ENCODE measurements around the gene LYSMD4. TPM values are rescaled to one million over a fixed set of nuclear protein-coding genes. Genes with fewer than 3 reads are reported as not detected.
"Not testable (repeated sequence)": the region's sequence is repeated elsewhere in the genome, so short reads cannot be mapped to it uniquely, and the experiment has no call there.

LYSMD4 gene
- total RNA-seq = 12.4 and 20.8 TPM in 2 replicates
- polyA plus RNA-seq (2012) = 8.7 TPM

DNA sequence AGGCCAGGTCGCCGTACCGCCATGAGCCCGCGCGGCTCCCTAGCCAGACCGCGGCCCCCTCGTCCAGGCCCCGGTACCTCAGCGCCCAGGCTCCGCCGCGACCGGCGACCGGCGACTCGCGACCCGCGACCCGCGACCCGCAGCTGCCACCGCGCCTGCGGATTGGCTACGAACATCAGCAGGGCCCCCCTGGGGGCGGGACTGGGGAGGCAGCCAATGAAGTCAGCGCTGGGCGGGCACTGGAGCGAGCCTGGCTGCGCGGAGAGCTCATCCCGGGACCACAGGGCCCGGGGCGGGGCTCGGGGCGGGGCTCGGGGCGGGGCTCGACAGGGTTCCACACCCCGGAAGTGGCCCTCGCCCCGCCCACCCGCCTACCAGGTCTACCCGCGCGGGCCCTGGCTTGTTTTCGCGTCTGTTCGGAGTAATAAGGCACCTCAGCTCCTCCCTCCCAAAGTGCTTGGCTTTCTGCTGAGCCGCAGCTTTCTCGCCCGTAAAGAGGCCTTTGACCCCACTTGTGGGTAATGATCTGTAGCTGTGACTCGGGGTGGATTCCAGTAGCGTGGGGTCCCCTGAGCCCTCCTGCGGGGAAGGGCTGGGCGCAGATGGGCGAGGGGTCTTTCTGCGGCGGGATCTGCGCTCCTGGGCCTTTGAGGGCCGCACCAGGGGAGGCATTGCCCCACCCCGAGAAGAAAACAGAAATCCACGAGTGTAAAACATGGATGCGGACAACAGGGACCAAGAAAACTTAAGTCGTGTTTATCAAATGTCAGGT, at the start of gene LYSMD4:
LYSMD4 (minus strand) TSS at position 170 of the 772 bp plus-strand sequence. CDS start 1,438 bp downstream, outside the sequence.
- DNase-seq (ENCODE audit: low read depth) = peak; percentile 93

DNA sequence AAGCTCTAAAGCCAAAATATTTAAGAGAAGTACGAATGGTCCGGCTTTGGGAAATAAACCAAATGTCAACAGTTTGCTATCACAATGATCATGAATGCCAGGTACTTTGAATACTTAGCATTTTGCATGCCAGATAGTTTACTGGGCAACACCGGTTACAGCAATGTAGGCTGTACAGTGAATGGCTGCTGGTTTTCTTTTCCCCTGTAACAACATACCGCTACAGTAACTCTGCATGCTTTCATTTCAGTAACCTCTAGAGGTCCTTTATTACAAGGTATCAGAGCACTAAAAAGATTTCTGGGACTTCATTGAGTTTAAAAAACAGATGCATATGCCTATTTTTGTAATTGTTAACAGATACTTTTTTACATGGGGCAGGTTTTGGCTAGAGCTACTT, 48.8 kb upstream of the LYSMD4 start:
- DNase-seq (ENCODE audit: low read depth) = not testable (repeated sequence)

DNA sequence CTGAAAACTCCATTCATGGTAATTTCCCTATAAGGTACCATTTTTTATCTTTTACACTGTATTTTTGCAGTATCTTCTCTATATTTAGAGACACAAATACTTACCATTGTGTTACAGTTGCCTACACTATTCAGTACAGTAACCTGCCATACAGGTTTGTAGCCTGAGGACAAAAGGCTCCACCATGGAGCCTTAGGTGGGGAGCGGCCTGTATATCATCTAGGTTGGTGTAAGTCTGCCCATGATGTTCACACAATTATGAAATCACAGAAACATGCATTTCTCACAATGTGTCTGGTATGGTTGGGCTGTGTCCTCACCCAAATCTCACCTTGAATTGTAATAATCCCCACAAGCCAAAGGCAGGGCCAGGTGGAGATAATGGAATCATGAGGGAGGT, 43.9 kb upstream of the LYSMD4 start:
- DNase-seq (ENCODE audit: low read depth) = no peak

GRCh38 chr15:99764522-99764921, 31.3 kb upstream of the LYSMD4 start:
- no peak for DNase-seq (ENCODE audit: low read depth)

DNA sequence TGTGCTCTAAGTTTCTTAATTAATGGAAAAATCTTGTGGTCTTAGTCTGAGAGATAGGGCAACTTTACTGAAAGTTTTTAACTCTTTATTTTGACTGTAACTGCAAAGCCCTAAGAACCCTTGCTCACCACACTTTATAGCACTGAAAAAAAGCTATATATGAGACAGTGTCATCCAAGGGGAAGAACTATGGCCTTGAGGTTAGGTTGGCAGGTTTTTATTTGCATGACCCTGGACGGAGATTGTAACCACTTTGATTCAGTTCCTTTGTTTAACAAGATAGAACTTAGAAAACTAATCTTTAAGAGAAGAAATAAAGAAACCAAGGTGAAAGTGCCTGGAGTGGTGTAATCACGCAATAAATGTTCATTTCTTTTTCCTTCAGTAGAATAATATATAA, 30.6 kb upstream of the LYSMD4 start:
- DNase-seq (ENCODE audit: low read depth) = no peak

- no peak for DNase-seq (ENCODE audit: low read depth)
Observed at GRCh38 chr15:99762288-99762687, 29.1 kb upstream of the LYSMD4 start.

GRCh38 chr15:99755692-99756409, 22.6 kb upstream of the LYSMD4 start:
- peak; percentile 83 for DNase-seq (ENCODE audit: low read depth)

DNA sequence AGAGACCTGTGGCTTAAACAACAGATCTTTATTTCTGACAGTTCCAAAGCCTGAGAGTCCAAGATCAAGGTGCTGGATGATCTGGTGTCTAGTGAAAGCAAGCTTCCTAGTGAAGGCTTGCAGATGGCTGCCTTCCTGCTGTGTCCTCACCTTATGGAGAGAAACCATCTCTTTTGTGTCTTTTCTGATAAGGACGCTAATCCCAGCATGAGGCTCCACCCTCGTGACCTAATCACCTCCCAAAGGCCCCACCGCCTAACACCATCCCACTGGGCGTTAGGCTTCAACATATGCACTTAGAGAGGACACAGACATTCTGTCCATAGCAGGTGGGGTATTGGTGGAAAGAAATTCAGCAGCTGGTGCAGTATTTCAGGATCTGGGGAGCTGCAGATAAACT, 19.8 kb upstream of the LYSMD4 start:
- no peak for DNase-seq (ENCODE audit: low read depth)

DNA sequence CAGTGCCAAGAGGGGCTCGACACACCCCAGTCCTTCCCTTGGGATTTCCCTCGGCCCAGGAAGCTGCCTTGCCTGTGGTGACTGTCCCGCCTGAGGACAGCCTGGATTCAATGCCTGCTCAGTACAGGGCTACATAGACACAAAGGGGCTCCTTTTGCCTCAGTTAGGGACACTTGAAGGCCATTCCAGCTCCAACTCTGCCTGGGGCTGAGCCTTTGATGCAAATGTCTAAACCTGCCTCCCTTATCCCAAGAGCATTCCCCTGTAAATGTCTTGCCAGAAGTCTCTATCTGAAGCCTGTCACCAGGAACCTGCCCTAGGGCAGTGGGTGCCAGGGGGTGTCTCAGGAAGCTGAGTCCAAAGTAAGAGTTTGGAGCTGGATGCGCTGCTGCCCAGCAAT, 19.3 kb upstream of the LYSMD4 start:
- no peak for DNase-seq (ENCODE audit: low read depth)

DNA sequence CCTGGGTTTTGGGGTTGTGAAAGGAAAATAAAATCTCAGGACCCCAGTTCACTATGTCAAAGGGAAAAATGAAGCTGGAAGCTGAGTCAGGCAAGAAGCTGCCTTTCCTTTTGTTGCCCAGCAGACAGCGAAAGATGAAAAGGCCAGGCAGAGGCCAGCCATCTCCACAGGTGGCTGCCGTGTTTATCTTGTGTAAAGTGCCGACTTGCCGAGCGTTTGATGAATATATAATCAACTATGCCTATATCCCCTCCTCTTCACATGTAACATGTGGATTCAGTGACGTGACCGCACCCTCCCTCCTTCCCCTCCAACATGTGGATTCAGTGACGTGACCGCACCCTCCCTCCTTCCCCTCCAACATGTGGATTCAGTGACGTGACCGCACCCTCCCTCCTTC, 17.1 kb upstream of the LYSMD4 start:
- DNase-seq (ENCODE audit: low read depth) = not testable (repeated sequence)

- no peak for DNase-seq (ENCODE audit: low read depth)
Observed at GRCh38 chr15:99749386-99749785, 16.1 kb upstream of the LYSMD4 start.

- DNase-seq (ENCODE audit: low read depth) = no peak
Observed at GRCh38 chr15:99745370-99746086, 12.3 kb upstream of the LYSMD4 start.

DNA sequence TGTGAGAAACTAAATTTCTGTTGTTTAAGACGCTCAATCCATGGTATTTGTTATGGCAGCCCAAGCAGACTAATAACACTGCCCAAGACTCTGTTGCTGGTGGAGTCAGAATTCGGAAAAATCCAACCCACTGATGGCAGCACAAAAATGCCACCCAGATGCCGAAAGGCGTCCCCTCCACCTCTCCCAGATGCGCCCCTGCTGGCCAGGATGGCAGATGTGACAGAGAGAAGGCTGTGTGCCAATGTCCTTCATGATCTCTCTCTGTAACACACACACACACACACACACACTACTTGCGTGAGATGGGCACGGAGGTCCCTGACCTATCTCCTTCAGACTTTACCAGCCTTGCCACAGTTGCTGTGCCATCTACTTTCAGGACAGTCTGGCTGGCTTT, 10.9 kb upstream of the LYSMD4 start:
- DNase-seq (ENCODE audit: low read depth) = no peak

DNA sequence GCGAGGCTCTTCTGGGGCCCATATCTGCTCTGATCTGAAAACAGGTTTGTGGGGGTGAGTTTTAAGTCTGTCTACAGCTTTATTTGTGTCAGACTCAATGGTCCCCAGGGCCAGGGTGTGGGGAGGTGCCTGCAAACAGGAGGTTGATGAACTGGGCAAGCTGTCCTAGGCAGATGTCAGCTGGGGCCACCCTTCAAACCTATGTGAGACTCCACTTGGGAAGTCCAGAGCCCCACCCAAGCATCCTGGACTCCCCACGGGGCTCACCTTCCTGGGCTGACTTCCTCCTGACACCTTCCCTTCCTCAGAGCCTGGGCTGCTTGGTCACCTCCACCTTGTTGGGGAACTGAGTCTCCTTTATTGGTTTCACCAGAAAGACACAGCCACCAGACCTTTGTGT, 8.6 kb upstream of the LYSMD4 start:
- no peak for DNase-seq (ENCODE audit: low read depth)

DNA sequence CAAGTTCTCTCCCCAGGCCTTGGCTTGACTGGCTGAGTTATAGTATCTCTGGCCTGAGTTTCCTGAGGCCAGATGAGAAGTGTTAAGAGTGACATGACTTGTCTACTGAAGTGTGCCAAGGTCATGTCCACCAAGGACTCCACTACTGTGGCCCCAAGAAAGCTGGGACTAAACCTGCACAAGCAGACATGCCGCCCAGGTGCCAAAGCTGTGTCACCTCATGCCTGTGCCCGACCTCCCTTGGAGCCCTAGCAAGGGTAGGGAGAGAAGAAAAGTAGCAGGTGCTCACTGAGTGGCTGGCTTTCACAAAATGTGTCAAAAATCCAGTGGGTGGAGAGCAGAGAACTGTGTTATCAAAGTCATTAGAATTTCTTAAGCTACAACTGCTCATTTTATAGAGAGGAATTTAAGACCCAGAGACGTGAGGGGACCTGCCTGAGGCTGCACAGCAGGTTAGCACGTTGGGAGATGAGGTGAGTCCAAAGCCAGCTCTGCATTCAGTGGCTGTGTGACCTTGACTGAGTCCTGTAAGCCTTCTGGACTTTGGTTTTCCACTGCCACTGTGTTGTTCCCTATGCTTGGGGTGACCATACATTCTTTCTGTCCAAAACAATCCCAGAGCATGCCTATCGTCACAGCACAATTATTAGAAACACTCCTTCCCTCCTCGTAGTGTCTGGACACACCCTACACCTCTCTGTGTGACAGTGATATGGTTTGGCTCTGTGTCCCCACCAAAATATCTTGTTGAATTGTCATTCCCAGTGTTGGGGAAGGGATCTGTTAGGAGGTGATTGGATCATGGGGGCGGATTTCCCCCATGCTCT, 5.0 kb upstream of the LYSMD4 start:
- no peak for DNase-seq (ENCODE audit: low read depth)

DNA sequence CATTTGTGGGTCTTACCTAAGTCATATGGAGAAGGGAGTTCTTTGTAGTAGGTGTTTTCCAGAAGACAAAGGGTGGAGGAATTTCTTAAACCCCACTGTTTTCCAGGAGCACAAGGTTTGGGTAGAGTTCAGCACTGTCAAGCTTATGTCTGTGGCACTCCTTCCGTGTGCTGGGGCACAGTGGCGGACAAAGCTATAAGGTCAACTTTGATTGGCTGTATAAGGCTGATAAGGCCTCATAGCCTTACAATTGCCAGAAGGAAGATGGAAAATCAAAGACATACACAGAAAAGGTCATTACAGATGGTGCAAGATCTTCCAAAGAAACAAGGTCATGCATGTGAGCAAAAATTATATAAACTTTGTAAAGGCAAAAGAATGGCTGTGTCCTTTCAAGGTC, 3.5 kb upstream of the LYSMD4 start:
- no peak for DNase-seq (ENCODE audit: low read depth)

GRCh38 chr15:99735868-99736267, 2.6 kb upstream of the LYSMD4 start:
- DNase-seq (ENCODE audit: low read depth) = no peak

- no peak for DNase-seq (ENCODE audit: low read depth)
Observed at GRCh38 chr15:99734575-99734974, 1.3 kb upstream of the LYSMD4 start.

DNA sequence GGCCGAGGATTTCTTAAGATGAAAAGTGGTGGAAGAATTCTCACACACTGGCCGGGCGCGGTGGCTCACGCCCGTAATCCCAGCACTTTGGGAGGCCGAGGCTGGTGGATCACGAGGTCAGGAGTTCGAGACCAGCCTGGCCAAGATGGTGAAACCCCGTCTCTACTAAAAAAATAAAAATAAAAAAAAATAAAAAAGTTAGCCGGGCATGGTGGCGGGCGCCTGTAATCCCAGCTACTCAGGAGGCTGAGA, 729 bp upstream of the LYSMD4 start:
- DNase-seq (ENCODE audit: low read depth) = not testable (repeated sequence)

GRCh38 chr15:99732751-99733267, 428 bp downstream of the LYSMD4 start:
- DNase-seq (ENCODE audit: low read depth) = no peak

DNA sequence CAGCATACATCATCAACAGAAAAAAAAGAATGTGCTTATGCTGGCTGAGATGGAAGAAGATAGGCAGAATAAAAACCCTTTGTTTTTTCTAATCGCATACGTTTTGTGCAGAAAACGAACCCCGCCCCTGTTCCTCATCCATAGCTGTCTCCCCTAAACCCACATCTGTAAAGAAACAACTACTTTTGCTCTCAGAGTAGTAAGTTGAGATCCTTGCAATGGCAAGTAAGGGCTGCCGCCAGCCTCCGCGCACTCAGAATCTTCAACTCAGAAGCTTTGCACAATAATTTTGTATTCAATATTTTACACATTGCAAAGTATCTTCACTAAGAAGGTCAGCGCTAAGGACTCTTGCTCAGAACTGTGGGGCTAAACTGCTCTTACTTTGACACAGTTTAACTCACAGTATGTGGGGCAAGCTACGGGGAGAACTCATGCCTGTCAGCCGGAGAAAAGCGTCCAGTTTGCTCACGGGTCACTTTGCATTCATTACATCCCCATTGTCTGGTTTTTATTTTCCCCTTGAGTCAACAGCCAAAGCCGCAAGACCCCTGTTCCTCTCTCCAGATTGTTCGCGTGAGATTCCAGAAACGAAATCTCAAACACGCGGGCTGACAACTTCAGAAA, 1.0 kb downstream of the LYSMD4 start:
- DNase-seq (ENCODE audit: low read depth) = no peak
